Esophagus squamous epithelium (tissue), 4 donors: ENCODE results near the gene CAPN6.

Source experiments
- POLR2A ChIP-seq, 4 donors: fragments of 450-650 bp; IDR thresholded peaks; one replicate each; pipeline ENCODE4 v1.6.1; 2017; ENCODE audit warnings: antibody characterized with exemption in 4 of 4, mild to moderate bottlenecking in 4 of 4, moderate library complexity in 3 of 4
- TF ChIP-seq, protein P1 (sequence below), 6 experiments: fragments of 450-650 bp in 4 of 6; fragments of 200-600 bp in 2 of 6; sonication (generic) in 2 of 6; IDR thresholded peaks; one replicate each; pipeline ENCODE4 v1.5.1; 2016 to 2019; ENCODE audit warnings: antibody characterized with exemption in 6 of 6, mild to moderate bottlenecking in 4 of 6, moderate library complexity in 4 of 6

GRCh38 chrX:111268506-111268905 is 1.8 kb downstream of the CAPN6 start:
- TF ChIP-seq, protein P1, sequence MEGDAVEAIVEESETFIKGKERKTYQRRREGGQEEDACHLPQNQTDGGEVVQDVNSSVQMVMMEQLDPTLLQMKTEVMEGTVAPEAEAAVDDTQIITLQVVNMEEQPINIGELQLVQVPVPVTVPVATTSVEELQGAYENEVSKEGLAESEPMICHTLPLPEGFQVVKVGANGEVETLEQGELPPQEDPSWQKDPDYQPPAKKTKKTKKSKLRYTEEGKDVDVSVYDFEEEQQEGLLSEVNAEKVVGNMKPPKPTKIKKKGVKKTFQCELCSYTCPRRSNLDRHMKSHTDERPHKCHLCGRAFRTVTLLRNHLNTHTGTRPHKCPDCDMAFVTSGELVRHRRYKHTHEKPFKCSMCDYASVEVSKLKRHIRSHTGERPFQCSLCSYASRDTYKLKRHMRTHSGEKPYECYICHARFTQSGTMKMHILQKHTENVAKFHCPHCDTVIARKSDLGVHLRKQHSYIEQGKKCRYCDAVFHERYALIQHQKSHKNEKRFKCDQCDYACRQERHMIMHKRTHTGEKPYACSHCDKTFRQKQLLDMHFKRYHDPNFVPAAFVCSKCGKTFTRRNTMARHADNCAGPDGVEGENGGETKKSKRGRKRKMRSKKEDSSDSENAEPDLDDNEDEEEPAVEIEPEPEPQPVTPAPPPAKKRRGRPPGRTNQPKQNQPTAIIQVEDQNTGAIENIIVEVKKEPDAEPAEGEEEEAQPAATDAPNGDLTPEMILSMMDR (IDR thresholded peaks at IDR 0.05): no peak
- no peak for TF ChIP-seq POLR2A (IDR thresholded peaks at IDR 0.05)
